HuH-7 (cell line): ENCODE measurements around the gene CRTC3.

Source experiments
- DNase-seq: peaks from one replicate; pipeline ENCODE4 v3.0.0; 2011; ENCODE audit warnings: low spot score

The CRTC3 gene

DNA sequence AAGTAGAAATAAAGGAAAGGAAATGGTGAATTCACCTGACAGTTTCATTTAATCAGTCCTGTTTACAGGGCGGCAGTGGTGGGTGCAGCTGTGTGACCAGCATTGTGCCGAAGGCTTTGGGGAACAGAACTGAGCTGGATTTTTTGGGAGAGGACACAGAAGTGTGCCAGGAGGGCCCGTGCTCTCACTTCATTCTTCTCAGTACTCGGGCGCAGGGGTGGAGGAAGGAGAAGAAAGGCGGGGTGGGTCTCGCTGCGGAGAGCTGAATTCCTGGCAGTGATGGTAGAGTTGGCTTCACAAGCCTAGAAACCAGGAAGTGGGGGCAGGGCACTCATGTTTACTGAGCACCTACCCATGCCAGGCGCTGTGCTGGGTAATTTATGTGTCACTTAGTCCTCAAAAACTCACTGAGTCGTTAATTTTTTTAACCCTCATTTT, 64.6 kb downstream of the CRTC3 start:
- no peak for DNase-seq

DNA sequence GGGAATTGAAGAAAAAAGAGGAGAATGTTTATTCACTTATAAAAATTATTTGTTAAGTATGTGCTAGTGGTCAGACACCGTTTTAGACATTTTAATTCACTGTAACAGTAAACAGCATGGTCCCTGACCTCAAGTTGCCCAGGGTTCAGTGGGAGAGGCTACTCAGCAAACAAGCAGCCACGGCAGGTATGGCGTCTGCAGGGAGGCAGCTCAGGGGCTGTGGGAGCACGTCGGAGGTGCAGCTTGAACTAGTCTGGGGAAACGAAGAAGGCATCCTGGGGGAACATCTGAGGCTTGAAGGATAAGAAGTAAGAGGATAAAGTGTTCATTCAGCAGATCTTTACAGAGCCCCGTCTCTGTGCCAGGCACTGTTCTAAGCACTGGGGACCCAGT, 66.0 kb downstream of the CRTC3 start:
- no peak for DNase-seq

DNA sequence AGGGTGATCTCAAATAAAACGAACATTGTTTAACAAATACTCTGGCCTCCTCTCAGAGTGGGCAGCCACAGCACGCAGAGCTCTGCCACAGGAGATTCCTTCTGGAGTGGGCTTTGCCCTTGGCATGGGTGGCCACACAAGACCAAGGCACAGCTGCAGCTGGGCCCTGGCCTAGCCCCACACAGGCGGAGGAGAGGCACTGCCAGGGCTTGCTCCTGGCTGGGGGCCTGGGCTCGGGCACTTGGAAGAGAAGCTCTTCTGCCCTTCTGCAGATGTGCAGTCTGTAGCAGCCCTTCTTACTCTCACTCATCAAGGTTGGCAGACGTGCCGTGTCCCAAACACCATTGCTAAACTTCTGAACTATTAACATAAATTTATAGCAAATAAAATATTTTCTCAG, 67.2 kb downstream of the CRTC3 start:
- DNase-seq = no peak

DNA sequence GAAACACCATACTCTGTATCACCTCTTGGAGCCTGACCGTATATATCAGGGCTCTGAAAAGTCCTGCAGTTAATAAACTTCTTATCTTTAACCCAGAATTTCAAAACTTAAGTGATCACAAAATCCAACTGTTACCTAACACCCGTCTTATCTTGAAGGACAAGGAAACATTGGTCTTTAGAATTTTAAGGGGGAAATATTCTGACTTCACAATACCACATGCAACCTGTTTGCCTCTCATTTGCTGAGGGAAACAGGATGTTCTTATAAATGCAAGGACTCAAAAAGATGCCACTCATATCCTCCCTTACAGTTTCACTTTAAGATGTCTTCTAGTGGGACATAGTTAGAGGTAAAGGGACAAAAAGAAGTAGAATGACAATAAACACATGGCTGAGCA, 67.9 kb downstream of the CRTC3 start:
- DNase-seq = no peak

DNA sequence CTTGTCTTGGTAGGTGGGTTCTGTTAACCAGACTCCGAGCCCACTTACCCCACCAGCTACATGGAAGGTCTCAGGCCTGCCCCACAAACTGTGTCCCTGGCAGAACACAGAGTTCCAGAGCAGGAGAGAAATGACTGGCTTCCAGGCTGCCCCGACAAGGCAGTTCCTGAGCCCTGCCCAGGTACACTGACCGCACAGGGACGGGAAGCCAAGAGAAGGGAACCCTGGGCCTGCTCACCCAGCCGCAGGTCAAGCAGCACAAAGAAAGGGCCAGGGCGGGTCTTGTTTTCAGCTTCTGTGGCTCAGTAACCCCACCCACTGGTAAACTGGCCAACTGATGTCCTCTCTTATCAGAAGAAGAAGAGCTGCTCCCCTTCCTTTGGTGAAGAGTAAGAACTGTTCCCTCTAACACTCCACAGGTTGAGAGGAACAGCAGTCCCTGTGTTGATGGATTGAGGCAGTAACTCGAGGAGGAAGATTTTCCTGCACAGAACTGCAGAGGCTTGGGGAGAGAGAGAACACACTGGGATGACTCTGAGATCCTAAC, 68.4 kb downstream of the CRTC3 start:
- peak; percentile 58 for DNase-seq

DNA sequence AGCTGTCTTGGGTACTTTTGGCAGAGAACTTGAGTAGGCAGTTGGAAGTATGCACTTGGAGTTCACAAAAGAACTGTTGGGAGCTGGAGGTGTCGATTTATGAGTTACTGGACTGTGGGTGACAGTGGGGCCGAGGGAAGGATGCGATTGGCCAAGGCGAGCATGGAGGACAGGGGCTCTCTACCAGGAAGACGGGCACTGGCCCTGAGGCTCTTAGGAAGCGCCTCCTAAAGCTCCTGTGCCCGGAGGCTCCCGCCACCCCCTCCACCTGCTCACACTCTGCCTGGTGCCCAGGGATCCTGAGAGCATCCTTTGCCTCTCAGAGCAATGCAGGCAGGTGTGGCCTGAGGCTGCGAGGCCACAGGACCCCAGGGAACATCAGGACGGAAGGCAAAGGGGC, 69.0 kb downstream of the CRTC3 start:
- no peak for DNase-seq

DNA sequence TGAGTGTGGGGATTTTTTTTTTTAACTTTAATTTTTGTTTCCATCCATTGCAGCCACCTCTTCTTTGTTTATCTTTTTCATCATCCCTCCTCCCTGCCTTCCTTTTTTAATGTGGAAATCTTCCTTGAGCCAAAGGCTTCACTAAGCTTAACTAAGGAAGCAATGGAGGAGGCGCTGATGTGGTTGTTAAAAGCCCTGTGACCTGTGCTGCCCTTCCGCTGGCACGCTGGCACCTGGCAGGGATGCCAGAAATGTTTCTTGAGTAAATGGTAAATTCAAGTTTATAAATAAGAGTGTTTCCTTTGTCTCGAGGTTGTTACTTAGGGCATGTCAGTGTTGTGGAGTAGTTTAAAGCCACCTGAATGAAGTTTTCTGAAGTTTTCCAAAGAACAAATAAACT, 69.4 kb downstream of the CRTC3 start:
- no peak for DNase-seq

DNA sequence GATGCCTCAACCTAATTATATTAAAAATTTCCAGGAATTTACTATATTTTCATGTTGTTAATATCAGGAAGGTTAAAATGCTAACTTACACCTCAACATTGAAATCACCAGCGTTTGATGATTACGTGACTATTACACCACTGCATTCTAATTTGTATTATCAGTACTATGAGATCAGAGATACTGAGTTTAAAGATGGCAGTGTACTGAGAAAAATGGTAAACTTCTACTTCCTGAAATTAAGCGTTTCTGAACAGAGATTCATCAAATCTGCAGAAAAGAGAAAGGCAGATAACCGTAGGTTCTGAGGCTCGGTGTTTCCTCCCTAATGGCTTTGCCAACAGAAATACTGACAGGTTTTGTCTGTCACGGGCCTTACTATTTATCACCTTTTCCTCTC, 69.9 kb downstream of the CRTC3 start:
- DNase-seq = no peak

DNA sequence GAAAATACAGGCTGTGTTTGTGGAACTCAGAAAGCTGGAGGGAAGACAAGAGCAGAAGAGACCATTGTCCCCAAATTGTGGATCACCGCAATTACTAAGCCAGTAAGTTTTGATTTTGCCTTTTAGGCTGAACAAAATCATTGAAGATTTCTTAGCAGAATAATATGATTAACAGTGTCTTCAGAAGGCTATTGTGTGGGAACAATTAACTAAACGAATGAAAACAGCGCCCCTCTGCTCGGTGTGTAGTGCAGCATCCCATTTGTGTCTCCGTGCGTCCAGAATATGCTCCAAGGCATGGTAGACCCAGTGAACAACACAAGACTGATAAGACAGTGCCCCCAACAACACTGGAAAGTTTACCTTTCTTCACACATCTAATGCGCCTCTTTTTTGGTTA, 71.2 kb downstream of the CRTC3 start:
- no peak for DNase-seq

DNA sequence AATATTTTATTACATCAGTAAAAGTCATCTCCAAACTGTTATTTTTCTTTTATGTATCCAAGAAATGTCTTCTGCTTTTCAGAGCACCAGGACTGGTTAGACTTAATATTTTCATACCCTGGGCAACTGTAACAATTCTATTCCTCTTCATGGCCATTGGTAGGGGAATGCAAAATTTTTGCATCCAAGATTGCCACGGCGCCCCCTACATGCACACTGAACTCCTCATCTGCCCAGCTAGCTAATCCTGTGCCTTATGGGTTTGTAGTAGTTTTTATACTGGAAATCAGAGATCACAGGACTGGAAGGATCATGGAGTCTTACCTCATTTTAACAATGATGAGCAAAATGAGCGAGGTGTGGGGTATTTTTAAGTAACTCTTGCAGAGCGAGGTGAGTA, 74.2 kb downstream of the CRTC3 start:
- no peak for DNase-seq

DNA sequence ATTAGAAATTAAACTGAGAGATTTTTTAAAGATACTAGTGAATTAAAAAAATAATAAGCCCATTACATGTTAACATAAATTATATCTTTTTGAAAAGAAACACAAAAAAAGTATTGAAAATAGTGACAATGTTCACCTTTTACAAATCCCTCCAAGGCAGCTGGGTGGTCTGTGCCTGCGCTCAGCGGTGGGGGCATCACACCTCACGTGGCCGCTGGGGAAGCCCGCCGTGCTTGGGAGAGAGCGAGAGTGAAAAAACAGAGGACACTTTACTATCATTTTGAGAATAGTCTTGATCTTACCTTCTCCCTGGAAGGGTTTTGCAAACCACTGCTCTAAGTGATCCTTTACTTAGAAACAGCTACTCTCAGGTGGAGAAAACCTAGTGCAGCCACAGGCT, 76.9 kb downstream of the CRTC3 start:
- no peak for DNase-seq

DNA sequence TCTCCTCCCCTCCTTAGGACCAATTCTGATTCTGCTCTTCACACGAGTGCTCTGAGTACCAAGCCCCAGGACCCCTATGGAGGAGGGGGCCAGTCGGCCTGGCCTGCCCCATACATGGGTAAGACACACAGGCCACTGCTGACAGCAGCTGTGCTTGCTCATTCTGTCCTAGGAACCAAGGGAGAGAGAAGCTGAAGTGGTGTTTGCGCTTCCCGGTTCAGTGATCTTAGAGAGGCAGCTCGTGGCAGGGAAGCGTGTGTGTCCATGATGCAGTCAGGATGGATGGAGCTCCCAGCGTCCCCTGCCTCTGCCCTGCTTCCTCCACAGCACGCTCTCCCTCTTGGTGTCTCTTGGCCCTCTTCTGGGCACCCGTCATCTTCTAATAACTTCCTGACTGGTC, 77.6 kb downstream of the CRTC3 start:
- no peak for DNase-seq

DNA sequence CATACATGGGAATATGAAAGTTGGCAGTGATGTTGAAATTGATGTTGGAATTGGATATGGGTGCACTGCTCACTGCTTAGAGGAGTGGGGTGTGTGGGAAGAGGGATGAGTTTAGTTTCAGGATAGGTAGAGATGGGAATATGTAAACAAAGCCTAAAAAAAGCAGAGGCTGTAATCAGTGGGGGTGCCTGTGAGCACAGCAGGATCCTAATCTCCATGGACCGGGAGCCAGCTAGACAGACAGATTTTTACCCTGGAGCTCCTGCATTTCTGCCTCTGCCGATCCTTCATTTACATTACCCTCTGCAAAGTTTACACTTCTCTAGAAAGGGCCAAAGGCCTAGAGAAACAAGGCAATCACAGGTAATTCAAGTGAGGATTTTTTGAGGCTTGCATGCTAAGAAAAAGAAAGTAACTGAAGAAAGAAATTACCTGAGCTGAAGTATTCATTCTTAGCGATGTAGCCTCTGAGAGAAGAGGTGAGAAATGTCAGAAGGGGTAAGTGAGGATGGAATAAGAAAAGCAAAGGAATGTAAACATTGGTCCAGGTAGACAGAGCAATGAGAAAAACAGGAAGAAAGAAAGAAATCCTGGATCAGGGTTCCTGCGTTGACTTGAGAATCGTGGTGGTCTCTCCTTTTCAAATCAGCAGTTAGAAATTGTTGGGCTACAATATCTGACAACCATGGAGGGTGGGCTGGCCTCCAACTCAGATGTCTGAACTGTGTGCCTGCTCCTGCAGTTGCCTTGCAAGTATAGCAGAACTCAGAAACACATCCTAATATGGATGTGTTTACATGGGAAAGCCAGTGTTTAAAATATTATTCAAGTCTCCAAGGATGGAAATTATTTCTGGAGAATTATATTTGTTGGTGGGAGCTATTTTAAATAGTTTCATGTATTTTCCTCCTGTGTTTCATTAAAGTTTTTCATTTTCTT, 79.8 kb downstream of the CRTC3 start:
- peak; percentile 58 for DNase-seq

DNA sequence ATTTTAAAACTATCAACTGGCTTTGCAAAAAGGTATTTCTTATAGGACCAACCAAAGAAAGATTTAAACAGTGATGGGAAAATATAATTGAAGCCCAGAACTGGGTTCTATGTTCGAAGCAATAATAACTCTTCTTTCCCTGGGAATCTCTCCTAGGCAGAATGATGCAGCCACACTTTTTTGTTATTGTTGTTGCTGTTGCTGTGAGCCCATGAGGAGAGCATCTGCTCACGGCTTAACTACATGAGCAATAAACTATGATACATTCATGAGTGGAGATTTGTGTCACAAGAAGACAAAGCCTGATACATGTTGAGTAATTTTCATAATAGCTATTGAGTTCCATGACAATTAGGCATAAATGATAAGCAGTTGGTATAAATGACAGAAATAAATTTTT, 80.5 kb downstream of the CRTC3 start:
- no peak for DNase-seq

DNA sequence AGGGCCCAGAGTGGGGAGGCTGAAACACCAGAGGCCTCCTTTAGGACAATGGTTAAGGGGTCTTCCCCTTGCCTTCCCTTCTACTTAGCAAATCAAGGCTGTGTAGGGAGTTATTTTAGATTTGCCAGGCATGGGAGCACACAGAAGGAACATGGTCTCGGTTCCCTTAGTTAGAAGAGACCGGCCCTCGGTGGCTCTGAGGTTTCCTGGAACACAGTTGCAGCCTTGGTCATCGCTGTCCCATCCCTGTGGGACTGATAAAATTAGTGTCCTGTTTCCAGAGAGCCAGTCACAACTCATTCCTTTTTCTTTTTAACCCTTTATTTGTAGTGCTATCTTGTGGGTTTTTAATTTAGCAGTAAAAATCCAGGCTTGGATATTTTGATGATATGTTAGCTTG, 81.4 kb downstream of the CRTC3 start:
- no peak for DNase-seq

DNA sequence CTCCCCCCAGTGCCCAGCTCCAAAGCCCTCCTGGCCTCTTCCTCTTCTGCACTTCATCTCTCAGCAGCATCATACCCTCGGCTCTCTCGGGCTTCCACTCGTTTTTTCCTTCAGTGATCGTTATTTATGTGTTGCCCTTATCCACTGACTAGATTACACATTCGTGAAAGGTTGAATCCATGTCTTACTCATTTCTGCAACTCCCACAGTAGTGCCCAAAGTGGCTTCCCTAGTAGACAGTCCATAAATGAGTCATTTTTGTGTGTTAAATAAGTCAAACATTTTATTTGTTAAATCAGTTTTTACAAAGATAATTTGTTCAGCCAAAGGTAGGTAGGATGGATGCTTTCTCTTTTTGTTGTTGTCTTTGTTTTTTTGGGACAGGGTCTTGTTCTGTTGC, 87.4 kb downstream of the CRTC3 start:
- DNase-seq = no peak

DNA sequence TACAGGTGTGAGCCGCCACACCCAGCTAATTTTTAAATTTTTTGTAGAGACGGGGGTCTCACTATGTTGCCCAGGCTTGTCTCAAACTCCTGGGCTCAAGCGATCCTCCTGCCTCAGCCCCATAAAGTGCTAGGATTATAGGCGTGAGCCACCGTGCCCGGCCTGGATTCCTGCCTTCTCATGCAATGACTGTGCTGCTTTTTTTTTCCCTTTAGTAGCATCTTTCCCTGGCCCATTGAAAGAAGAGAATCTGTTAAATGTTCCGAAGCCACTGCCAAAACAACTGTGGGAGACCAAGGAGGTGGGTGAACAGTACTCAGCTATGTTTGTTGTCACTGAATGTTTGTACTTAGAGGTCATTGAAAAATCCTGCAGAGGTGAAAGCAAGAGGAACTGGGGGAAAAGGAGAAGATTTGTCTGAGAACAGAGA, 88.0 kb downstream of the CRTC3 start:
- DNase-seq = no peak

DNA sequence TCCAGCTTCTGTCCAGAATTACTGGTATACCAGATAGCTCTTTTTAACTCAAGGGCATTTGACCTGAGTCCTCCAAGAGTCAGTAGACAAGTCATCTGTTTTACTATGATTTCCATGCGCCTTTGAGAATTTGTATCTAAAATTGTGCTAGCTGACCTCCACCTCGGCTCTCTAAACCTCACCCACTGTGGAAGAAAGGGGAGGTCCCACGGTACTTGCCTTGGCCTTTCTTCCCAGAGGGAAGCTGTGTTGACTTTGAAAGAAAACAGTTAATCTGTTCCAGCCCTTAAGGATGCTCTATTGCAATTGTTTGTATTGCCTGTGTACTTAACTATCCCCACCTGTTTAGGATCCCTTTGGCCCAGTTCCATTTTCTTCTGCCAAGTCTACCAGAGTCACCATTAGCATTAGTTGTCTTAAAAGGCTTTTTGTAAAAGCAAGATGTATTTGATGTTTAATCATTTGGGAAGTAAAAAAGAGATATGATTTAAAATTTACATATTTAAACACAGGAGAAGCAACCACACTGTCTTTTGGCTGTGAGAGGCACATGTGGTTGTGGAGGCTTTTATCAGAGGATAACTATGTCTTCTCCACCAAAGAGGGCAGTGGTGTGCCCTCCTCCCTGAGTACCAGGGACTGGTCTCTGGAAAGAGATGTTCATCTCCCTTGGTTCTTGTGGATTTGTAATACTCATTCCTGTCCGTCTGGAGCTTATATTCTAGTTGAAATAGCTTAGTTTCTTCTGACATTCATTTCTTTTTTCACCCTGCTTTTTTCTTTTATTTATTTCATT, 88.8 kb downstream of the CRTC3 start:
- no peak for DNase-seq

DNA sequence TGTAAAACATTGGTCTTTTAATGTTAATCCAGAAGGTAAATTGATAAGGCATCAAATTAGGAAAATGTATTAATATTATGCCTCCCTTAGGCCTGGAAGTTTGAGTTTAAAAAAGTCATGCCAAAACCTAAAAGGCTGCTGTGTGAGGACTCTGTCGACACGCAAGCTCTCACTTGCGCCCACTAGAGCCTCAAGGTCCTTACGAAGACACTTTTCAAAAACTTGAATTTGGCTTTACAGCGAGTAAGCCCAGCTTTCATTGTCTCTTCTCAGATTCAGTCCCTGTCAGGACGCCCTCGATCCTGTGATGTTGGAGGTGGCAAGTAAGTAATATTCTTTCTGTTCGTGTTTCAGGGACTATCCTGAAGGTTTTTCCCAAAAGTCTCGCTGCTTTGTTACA, 89.7 kb downstream of the CRTC3 start:
- no peak for DNase-seq

DNA sequence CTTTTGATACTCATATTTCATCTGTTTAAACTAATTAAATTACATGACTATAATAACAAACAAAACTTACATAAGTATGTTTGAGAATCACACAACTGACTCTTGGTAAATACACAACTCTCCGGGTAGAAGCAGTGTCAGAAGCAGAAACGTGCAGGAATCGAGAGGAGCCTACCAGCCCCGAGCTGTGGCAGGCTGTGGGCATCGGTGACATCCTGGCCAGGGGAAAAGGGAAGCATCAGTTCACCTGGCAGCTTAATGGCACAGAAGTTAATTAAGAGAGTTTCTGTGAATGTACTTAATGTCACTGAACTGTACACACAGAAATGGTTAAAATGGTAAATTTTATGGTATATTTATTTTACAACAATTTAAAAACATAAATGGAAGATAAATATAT, 90.2 kb downstream of the CRTC3 start:
- DNase-seq = no peak

DNA sequence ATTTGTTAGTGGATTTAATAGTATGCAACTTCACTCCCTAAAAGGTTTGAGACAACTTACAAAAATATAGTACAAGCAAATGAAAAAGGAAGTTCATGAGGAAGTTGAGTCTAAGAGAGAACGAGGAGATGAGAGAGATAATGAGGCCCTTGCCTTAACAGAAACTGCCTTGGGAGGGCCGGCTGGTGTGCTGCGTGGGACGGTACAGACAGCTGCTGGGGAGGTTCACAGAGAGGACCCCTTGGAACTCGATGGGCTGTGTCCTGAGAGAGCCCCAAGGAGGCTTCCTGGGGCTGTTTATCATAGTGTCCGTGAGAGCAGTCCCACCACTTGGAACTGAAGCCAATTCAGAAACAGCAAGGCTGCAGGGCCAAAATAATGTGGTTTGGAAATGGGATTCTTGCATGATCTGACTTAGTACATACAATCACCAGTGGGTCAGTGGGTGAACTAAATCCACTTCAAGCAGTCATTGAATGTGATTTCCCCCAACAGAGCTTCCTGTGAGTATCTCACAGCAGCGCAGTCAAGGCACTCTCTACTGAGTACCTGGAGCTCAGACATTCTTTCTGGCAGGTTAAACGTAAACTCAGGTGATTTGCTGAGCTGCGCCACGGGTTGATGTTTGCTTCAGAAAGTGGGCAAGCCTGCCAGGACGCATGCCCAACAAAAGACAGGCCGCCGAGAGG, 90.8 kb downstream of the CRTC3 start:
- DNase-seq = no peak

DNA sequence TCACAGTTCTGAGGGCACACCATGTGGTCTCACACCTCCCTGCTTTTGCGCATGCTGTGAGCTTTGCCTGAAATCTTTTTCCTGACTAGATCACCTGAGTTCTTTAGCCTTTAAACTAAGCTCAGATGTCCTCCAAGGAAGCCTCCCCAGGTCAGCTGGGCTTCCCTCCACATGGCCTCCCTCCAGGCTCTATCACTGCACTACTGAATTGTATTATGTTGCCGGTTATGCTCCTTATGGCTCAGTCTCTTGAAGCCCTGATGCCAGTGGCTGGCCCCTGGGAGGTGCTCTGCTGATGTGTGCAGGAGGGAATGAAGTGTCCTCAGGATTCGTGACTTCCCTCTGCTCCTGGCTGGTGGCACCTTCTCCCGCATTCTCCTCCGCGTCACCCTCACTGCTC, 94.1 kb downstream of the CRTC3 start:
- no peak for DNase-seq
